HG03103 (cell line): Measurements from ENCODE around the gene COL5A1.

Source experiments
- ATAC-seq: cut with Tn5 transposase; IDR thresholded peaks from one replicate; pipeline ENCODE4 v1.9.1; 2021; ENCODE audit warnings: low read depth; ENCODE audit not compliant: unreplicated experiment

COL5A1 gene

DNA sequence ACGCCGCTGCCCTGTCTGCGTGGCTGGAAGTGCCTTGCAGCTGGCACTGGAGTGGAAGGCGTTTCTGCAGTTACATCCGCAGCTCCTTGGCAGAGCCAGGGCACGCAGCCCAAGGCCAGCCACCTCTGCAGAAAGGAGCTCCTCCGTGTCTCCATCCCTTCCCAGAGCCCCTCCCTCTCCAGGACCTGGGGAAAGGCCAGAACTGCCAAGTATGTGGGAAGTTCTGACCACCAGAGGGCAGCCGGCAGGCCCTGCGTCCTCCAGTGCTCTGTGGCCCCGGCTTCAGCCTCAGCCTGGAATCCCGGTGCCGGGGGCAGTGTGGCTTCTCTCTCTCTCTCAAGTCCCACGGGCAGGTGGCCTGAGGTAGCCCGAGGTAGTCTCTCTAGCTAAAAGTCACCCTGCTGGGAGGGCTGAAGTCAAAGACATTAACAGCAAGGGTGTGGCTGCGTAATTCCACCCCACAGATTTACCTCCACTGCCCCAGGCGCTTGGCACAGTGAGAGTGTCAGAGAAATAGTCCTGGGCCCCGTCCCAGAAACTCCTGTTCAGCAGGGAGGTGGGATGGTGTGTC, 137.3 kb downstream of the COL5A1 start:
- ATAC-seq, result no peak

DNA sequence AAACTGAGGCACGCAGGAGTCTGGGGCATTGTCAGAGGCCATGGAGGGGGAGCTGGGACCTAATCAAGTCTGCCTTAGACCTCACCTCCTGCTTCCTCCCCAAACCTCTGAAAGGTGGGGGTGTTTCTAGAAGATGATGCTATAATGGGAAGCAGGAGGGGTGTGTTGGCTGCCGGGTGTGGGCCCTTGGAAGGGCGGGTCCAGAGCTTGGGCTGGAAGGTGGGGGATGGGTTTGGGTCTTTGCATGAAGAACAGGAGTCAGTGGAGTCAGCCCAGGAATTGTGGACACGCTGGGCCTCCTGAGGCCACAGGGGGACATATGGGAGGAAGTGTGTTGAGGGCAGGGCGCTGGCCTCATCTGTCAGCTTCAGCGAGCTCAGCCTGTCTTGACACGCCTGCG, 138.0 kb downstream of the COL5A1 start:
- no peak for ATAC-seq

DNA sequence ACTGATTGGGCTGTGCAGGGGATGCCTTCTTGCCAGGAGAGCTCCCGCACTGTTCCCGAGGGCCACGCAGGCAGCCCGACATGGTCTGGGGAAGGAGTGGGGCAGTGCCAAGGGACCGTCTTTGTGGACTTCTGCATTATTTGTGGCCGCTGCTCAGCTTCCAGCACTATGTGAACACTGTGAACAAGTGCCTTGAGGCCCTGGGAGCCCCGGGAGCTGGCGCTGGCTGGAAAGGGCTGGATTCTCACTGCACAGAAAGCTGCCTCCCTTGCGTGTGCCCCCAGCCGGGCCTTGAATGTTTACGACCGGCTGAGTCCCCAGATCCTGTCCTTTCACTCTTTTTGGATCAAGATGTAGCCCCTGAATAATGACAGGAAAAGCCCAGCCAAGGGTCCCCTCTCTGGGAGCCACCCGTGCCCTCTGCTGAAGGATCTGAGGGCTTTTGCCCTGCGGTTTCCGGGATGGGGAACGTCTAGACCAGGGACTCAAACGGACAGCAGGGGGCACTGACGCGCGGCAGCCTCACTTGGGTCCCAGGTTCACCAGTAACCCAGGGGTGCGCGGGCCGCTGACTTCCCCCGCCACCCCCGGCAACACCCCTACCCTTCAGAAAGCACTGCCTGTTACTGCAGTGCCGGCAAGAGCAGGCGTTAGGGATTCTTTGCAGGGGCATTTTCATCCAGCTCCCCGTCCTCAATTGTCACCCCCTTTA, 140.1 kb downstream of the COL5A1 start:
- ATAC-seq, result no peak

DNA sequence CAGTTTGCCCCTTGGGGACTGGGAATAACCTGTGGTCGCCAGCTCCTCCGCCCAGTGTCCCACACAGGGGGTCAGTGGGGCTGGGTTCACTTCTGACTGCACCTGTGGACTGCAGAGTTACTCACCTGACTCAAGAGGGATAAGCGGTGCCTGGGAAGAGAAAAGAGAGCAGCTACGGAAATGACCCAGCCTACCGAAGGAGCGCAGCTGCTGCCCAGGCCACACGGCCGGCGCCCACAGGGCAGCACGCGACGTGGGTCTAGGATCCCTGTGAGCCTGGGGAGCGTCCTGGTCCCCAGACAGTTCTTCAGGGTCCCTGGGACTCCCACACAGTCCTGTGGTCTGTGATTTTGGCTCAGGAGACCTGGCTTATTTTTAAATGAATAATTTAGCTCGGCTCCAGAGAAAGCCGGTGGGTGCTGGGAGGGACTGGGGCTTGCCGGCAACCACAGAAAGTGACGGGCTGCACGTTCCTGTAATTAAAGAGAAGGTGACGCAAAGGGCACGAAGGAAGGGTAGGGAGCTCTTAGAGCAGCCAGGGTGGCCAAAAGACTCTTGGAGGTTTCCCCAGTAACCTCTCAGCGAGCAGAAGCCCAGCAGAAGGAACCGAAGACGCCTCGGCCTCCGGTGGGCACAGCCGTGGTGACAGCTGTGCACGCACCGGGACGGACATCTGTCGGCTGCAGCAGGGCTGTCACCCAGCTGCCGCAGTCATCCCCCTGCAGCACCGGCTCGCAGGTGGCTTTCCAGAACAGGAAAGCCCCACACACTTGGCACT, 141.5 kb downstream of the COL5A1 start:
- ATAC-seq, result no peak

DNA sequence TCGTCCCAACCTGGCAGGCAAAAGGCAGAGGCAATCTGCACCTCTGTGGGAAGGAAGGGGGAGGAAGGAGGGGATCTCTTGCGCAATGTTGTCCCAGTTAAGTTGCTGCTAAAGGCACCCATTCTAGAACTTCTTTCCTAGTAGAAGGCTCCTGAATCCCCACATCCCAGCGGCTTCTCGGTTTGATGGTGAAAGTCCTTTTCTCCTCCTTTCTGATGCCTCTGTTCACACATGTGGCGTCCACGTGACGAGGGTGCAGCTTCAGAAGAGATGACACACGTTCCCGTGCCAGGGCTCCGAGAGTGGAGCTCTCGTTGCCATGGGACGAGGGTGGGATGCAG, 142.1 kb downstream of the COL5A1 start:
- no peak for ATAC-seq

DNA sequence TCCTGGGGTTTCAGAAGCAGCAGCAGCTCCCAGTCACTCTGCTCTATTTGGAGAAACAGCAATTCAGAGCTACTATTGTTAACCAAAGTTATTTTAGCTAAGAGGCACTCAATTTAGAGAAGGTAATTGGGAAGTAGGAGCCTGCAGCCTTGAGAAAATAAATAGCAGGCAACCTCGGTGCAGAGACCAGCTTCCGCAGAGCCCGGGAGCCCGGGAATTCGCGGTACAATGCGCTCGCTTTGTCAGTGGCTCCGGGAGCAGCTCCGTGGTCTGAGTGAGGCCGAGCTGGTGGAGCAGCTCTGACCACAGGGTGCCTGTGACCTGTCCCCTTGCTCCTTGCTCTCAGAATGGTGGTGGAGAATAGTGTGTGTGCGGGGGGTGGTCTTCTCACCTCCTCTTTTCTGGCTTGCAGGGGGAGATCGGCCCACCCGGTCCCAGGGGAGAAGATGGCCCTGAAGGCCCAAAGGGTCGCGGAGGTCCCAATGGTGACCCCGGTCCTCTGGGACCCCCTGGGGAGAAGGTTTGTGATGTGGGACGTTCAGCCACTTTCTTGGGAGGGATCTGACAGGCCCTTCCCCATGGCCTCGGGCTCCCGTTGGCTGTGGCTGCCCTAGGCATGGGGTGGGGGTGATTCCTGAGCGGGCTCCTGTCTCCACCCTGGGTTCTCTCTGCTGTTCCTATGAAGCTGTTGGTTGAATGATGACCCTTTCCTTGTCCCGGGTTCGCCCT, 143.1 kb downstream of the COL5A1 start:
- no peak for ATAC-seq

DNA sequence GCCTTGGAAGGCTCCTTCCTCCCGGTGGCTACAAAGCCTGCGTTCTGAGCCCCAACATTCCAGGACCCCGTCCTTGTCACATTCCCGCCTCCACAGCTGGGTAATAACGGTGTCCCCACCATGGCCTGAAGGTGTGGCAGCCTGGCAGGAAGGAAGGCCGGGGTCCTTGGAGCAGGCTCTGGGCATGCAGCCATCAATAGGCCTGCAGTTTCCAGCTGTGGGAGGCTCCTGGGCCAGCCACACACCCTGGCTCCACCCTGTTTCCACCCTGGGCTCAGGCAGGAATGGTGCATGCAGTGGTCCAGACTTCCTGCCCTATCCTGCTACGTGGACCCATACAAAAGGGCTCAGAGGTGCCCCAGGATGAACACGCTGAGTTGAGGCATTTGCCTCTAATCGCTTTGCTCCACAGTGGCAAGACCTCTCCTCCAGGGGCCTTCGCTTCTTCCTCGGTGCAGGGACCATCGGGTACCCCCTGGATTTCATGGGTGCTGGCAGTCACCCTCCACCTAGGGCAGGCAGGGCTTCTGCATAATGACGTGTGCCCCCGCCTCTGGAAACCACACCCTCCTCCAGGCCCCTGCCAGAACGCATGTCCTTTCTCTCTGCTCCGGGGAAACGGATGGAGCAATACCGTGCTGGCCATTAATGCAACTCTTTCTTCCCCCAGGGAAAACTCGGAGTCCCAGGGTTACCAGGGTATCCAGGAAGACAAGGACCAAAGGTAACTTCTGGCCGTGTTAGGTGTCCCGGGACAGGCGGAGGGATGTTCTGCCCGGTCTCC, 143.9 kb downstream of the COL5A1 start:
- no peak for ATAC-seq

DNA sequence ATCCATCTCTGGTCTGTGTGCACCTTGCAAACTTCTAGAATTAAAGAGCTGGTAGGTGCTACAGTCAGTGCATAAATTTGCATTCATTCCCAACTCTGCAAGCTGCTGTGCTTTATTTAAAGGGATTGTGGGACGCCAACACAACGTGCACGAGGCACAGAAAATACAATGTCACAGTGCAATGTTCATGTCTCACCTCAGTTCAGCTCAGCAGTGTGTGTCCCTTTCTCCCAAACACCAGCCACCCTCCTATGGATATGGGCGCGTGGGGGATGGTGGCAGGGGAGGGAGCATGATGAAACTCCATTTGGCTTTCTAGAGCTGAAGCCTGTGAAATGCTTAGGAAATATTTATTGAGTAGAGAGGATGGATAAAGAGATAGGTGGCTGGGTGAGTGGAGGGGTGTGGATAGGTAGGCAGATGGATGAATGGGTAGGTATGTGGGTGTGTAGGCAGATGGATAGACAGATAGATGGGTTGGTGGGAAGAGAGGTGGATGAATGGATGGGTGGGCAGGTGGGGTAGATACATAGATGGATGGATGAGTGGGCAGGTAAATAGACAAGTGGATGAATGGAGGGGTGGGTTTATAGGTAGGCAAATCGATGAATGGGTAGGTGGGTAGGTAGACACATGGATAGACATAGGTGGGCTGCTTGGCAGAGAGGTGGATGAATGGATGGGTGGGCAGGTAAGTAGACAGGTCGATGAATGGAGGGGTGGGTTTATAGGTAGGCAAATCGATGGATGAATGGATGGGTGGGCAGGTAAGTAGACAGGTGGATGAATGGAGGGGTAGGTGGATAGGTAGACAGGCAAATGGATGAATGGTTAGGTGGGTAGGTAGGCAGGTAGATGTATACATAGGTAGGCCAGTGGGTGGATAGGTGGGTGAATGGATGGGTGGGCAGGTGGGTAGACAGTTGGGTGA, 146.3 kb downstream of the COL5A1 start:
- no peak for ATAC-seq

DNA sequence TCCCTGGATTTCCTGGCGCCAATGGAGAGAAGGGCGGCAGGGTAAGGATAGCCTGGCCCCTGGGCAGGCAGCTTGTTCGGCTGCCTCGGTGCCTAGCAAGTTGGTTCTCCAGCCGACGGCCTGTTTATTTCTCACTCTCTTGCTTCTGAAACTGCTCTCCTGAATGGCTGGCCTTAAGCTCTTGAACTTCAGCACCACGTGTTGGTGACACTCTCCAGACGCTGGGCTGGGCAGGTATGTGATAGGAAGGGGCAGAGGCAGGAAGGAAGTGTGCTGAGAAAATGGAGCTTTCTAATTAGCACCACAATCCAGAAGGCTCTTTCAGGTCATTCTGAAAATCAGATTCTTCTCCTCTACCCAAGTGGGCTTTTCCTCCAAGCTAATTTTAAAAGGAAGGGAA, 147.6 kb downstream of the COL5A1 start:
- no peak for ATAC-seq

DNA sequence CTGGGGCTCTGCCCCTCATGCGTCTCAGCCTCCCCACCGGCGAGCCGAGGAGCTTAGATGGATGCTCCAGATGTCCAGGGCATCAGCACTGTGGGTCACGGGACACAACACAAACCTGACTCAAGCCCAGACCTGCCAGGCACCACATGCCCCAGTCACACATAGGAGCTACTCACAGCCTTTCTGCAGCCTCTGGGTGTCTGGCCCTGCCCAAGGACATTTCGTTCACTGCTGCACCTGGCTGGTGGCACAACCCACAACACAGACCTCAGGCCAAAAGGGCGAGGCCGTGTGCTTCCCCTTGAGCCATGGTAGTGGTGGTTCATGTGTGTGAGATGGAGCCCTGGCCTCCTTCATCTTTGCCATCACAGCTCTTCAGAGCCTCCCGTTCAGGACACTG, 149.4 kb downstream of the COL5A1 start:
- ATAC-seq, result no peak

DNA sequence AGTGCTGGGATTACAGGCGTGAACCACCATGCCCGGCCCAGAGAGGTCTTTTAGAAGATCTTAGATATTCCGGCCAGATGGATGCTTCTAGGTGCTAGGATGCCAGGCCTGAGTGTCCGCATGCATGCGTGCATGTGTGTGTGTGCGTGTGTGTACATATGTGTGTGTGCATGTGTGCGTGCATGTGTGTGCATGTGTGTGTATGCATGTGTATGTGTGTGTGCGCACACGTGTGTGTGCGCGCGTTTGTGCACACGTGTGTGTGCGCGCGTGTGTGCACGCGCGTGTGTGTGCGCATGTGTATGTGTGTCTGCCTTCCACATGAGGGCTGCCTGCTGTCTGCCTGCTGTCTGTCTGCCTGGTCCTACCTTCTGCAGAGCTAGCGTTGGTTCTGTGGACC, 151.0 kb downstream of the COL5A1 start:
- ATAC-seq, result no peak

DNA sequence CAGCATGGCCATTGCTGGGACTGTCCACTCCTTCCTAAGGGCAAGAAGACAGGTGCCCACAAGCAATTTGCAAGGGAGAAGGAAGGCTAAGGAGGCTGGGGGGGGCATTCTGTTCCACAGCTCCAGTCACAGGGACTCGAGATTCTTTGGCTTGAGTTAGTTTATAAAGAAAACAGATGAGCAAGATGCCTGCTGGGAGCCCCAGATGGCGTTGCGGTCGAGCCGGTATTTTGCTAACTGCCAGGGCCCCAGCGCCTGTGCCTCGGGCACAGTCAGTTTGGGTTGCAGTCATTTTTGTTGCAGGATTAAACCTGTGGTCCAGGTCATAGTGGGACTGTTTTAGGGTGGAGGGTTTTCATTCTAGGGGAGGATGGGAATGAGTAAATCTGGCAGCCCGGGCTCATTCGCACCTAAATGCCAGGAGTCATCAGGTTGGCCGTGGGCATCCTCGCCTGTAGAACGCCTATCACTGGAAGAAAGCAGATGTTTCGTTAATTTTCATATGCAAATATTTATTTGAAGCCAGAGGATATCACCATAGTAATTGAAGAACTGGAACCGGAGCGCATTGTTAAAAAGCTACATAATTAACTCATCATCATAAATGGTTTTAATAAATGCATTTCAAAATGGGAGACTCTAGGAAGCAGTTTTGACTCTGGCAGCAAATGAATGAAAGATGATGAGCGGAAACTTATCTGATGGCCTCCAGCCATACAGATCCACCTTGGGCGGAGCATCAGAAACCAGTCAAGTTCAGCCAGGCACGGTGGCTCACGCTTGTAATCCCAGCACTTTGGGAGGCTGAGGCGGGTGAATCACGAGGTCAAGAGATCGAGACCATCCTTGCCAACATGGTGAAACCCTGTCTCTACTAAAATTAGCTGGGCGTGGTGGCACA, 151.9 kb downstream of the COL5A1 start:
- no peak for ATAC-seq

DNA sequence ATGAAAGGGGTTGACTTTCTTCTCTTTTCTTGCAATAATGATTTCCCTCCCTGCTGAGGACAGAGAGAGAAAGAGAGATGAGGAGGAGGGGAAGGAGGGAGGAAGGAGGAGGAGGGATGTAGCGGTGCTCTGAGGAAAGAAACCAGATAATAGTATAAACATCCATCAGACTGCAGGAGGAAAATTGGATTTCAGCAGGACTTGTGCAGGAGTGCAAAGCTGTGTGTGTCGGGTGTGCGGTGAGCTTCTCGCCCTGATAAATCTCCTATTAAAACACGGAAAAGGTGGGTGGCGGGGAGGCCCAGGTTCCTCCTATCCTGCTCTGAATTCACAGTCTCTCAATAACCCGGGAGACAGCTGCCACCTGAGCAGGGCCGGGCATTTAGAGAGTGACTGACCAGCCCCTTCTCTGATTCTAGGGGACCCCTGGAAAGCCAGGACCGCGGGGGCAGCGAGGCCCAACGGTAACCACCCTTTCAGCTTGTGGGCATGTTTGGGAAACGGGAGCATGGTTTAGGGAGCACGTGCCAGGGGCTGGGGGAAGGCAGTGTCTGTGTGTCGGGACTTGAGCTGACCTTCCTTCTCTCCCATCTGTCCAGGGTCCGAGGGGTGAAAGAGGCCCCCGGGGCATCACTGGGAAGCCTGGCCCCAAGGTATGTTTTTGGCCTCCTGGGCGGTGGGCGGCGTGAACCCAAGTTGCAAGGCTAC, 153.2 kb downstream of the COL5A1 start:
- ATAC-seq, result no peak

DNA sequence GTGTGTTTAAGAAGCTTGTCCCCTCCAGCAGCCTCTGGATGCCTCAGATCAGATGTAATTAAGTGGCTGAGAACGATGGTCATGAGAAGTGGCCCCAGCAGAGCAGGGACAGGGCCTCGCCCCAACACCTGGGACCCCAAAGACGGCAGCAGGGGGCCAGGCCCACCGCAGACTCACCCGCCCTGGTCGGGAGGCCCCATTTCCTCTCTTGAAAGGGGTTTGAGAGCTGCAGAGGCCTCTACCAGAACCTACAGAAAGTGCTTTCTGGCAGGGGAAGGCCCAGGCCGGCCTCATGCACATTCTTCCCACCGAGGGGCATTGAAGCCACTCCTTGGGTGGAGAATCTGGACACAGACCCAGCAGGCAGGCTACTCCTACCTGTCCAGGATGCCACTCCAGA, 153.8 kb downstream of the COL5A1 start:
- no peak for ATAC-seq

DNA sequence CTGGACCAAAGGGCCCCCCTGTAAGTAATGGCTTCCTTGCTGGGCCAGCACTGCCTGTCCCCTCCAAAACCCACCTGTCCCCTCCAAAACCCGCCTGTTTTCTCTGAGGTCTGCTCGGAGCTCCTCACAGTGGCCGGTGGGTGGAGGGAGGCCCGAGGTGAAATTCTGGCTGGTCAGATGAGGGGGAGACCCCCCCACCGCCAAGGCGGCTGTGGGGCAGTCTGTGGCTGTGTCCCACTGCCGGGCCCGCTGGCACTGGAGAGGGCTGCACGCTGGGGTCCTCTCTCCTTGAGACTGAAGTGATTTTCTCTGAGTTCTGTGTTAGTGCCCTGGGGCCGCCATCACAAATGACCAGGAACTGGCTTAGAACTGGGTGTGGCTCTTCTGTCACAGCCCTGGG, 155.3 kb downstream of the COL5A1 start:
- ATAC-seq, result no peak

DNA sequence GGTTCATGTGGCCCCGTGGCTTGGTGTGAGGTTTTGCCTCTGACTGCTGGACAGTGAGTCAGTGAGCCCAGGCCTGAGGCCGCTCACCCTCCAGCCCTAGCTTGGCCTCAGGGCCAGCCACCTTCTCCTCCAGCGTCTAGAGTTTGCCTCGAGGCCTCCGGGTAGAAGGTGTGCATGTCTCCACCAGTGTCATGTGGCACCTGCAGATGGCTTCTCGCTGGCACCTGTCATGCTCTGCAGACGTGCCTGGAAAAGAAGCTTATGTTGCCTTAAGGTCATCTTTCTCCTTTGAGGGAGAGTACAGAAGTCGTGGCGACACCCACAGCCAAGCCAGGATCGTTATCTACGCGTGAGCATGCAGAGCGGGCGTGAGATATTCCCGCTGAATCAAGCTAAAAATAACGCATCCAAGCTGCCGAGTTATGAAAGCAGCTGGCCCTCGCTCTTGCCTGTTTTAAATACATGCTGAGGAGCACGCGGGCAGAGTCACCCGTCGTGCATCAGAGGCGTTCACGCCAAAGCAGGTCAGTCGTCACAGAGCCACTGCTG, 159.3 kb downstream of the COL5A1 start:
- no peak for ATAC-seq

DNA sequence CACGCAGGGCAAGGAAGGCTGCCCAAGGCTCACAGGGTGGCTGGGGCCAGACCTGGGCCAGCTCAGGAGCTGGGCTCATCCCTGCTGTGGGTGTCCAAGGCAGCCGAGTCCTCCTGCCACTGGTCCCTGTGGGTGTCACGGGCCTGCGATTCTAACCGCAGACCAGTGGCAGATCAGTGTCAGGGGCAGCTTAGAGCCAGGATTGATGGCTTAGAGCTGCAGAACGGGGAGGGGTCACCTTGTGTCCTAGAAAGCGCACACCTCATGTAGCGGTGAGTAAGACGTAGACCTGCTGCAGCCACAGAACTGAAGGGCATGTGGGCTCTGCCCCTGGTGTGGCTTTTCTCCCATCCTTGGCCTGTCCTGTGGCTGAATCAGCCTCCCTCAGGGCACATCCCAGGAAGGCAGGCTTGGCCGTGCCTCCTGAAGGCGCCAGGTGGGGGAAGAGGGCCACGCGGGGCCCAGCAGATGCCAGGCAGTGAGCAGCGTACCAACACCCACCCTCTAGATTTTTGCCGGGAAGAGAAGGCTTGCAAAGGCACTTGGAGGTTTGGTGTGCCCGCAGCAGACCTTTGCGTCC, 160.7 kb downstream of the COL5A1 start:
- no peak for ATAC-seq
